ENCODE data around the gene ZDHHC5.

ZDHHC5 gene

DNA sequence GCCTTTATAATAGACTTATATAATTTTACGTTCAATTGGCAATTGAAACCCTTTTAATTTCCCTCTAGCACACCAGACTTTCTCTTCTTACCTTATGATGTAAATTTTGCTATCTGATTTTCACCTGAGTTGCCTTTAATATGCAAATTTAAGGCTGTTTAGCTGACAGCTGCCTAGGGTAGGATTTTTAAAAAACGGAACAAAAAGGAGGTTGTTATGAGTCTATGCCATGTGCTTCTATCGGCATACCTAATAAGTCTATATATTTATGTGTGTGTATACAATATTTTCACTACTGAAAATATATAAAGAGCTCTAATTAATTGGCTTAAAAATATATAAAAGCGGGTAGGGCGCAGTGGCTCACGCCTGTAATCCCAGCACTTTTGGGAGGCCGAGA lies 61.6 kb downstream of the ZDHHC5 start:
- DNase-seq (ENCODE audit: low read depth in 2 of 2), result no peak

DNA sequence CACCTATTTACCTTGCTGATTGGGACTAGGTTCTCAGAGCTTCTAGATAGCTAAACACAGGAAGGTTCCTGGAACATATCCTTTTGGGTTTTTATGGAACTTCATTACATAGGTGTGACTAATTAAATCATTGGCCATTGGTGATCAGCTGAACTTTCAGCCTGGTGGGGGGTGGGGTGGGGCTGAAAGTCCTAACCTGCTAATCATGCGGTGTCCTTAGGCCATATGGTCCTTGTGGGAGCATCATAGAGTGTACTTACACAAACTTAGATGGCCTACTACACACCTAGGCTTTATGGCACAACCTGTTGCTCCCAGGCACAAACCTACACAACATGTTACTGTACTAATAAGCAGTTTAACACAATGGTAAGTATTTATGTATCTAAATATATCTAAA lies 64.7 kb downstream of the ZDHHC5 start:
- DNase-seq (ENCODE audit: low read depth in 2 of 2), result no peak

DNA sequence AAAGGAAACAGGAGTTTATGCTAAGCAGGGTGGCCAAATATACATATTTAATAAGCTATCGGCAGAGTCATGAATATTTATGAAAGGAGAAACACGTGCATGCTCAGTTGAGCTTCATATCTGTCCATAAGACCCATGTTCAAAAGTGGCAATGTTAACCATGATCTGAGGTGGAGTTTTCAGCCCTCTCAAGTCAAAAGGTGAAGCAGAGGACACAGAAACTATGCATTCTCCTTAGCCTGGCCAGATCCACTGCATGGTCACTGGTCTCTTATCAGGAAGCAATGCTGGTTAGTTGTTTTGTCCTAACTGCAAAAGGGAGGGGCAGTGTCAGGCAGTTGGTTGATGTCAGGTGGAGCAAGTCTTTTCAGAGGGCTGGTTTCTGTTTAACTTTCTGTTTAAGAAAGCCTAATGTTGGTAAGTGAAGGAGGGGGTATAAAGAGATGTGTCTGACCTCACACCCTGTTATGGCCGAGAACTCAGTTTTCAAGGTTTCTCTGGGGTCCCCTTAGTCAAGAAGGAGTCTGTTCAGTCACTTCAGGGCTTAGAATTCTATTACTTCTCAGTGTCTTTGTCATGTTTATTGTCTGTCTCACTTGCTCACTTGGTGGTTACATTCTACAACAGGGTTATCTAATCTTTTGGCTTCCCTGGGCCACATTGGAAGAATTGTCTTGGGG lies 67.8 kb downstream of the ZDHHC5 start:
- DNase-seq (ENCODE audit: low read depth in 2 of 2), result no peak

DNA sequence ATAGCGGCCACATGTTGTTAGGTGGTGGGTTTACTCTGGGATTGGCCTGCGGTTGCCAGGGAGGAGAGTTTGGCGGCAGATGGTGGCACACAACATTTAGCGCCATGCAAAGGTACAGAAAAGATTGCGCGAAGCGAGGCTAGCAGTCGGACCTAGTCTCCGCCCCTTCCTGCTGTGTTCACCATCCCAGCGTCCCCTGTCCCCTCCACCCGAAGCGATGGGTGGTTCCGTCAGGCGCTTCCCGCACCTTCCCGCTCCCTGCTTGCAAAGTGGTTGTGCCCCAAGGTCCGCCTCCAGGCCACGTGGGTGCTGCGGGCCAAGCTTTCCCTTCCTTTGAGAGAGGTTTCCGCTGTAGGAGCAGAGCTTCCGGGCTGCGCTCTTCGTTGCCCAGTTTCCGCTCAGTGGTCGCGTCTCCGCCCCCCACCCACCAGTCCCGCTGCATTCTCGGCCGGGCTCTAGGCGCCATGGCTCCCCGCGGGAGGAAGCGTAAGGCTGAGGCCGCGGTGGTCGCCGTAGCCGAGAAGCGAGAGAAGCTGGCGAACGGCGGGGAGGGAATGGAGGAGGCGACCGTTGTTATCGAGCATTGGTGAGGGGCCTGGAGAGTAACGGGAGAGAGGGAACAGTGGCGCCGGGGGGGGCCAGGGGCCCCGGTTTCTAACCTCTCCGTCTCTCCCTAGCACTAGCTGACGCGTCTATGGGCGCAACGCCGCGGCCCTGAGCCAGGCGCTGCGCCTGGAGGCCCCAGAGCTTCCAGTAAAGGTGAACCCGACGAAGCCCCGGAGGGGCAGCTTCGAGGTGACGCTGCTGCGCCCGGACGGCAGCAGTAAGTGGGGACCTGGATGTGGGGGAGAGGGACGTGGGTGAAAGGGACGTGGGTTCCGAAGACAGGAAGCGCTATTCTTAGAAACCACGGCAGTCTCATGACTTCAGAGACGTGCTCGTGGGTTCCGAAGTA lies 73.5 kb downstream of the ZDHHC5 start, which contains the start of gene SELENOH:
Gene SELENOH (plus strand): TSS at position 360 of the 955 bp plus-strand sequence. CDS start 105 bp downstream, at position 465.
- DNase-seq (ENCODE audit: low read depth in 2 of 2), result peak; percentile 91 to 93

DNA sequence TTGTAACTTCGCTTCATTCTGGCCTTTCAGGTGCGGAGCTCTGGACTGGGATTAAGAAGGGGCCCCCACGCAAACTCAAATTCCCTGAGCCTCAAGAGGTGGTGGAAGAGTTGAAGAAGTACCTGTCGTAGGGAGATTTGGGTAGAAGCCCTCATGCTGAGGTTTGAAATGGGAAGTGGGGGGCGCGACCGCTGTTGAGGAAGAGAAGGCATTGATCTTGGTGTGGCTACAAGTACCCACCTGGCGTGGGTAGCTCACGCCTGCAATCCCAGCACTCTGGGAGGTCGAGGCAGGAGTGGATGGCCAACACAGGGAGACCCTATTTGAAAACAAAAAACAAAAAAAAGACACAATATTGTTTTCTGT lies 74.2 kb downstream of the ZDHHC5 start:
- DNase-seq (ENCODE audit: low read depth in 2 of 2), result no peak

DNA sequence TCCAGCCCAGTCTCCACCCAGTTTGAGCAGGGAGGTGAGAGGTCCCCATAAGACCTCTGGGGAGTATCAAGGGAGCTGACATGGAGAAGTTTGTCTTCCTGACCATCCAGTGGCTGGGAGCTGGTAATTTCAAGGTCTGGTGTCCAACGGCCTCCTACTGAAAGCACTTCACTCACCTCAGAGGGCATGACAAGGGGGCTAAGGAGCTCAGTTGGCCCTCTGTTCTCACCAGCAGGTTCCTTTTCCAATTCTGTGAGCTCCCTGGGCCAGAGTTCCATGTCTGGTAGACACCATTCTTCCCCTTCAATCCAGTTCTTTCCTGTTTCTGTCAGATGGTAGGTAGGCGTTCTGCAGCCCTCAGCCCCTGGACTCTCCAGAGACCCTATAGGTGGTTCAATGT lies 76.4 kb downstream of the ZDHHC5 start:
- no peak for DNase-seq (ENCODE audit: low read depth in 2 of 2)

DNA sequence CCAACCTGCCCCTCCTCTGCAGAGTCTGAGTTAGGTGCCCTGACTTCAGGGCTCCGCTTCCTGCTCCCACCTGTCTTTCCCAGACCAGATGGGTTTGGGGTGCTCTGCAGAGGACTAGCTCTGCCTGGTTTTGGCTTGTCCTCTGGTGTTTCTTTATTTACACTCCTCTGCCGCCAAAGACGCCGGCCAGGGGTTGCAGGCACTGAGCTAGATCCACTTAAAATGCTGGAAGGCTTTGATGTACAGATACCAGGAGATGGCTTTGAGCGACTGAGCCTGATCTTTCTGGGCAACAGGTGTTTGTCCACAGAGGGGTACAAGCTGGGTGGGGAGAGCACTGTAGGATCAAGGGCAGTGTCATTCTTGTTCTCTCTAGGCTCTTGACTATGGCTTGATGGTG lies 77.3 kb downstream of the ZDHHC5 start:
- DNase-seq (ENCODE audit: low read depth in 2 of 2), result no peak

DNA sequence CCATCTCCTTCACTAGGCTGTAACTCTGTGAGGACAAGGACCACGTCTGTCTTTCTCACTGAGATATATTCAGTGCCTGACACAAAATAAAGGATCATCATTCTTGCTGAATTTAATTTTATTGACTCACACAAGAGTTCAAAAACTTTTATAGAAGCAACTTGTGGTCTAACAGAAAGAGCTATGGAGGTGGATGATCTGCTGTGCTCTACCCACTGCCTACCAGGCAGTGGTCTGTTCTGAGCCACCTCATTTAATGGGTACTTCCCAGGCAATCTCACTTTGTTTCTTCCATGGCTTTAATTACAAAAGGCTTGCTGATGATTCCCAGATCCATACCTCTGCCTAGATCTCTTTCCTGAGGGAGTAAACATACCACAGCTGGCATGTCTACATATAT lies 79.0 kb downstream of the ZDHHC5 start:
- DNase-seq (ENCODE audit: low read depth in 2 of 2), result no peak
